ENCODE measurements around the gene SYT6. TPM values are rescaled to one million over a fixed set of nuclear protein-coding genes. Genes with fewer than 3 reads are reported as not detected.

SYT6 gene
- total RNA-seq, 1 experiment from 2014 or later, result 54.2 TPM

DNA sequence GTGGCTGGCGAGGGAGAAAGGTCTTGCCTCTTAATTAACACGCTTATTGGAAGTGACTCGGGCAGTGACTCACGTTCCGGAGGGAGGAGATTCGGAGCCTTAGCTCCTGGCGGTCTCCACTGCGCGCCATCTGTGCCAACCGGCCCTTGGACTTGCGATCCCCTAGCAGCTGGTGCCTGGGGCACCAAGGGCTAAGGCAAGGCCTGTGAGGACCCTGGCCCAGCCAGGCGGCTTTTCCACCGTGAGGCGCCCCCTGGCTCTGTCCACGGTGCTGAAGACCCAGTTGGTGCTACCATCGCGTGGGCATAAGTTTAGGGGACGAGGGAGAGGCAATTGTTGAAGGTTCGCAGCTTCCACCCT, 1.3 kb upstream of the SYT6 start:
- H3K4me1 Mint-ChIP-seq, result peaks cover 55% of the 10 kb centered on the region
- H3K36me3 Mint-ChIP-seq, result peaks cover 7% of the 10 kb centered on the region; the same call in 1 of the 2 replicates
- ChIA-PET CTCF (interaction anchor here (0.8 to 5.5 kb wide), 8 partner anchors 9 to 192 kb away, joined by 3 to 51 read pairs (median 5); partner anchors contain the start of gene OLFML3), POLR2A (no interaction called here)
- no peaks in the 10 kb centered on the region for H3K9me3 Mint-ChIP-seq
- peak; percentile 33 for ATAC-seq
- peaks cover 36% of the 10 kb centered on the region for H3K27me3 Mint-ChIP-seq (ENCODE audit: low read depth)
- peak overlapping the region; percentile 66 for H3K4me3 Mint-ChIP-seq
- H3K27ac Mint-ChIP-seq, result no peak overlapping the region
- peak; percentile 78 for DNase-seq (ENCODE audit: low spot score)
- TF ChIP-seq JUN (CRISPR knock-in tag; IDR thresholded peaks at IDR 0.05) (peak; percentile 96), ZBTB21 (CRISPR knock-in tag; IDR thresholded peaks at IDR 0.05; ENCODE audit: borderline replicate concordance) (peak; percentile 79; the same call in 1 of the 2 replicates), ZNF317 (CRISPR knock-in tag; IDR thresholded peaks at IDR 0.05; ENCODE audit: borderline replicate concordance, low read depth) (0 out of 2 replicates have a peak, but pooled peaks have one; percentile 51), RORB (CRISPR knock-in tag; IDR thresholded peaks at IDR 0.05) (no peak), E2F1 (CRISPR knock-in tag; IDR thresholded peaks at IDR 0.05) (no peak), ZNF416 (CRISPR knock-in tag; IDR thresholded peaks at IDR 0.05) (0 out of 2 replicates have a peak, but pooled peaks have one; percentile 25), SOX15 (CRISPR knock-in tag; IDR thresholded peaks at IDR 0.05) (no peak), AR (CRISPR knock-in tag; IDR thresholded peaks at IDR 0.05) (no peak), ZNF219 (CRISPR knock-in tag; IDR thresholded peaks at IDR 0.05; ENCODE audit: borderline replicate concordance) (peak; percentile 86), GTF2I (CRISPR knock-in tag; conservative IDR thresholded peaks at IDR 0.05) (no peak), ZMAT4 (CRISPR knock-in tag; IDR thresholded peaks at IDR 0.05) (no peak), ZNF281 (CRISPR knock-in tag; IDR thresholded peaks at IDR 0.05) (peak; percentile 83; the same call in 1 of the 2 replicates), ZNF423 (CRISPR knock-in tag; IDR thresholded peaks at IDR 0.05) (no peak), ERG (CRISPR knock-in tag; IDR thresholded peaks at IDR 0.05) (no peak), FOXP1 (CRISPR knock-in tag; IDR thresholded peaks at IDR 0.05; ENCODE audit: borderline replicate concordance) (peak; percentile 92), SP1 (CRISPR knock-in tag; conservative IDR thresholded peaks at IDR 0.05) (no peak), ZNF532 (CRISPR knock-in tag; IDR thresholded peaks at IDR 0.05; ENCODE audit: borderline replicate concordance) (no peak)
- TF ChIP-seq, protein P1, sequence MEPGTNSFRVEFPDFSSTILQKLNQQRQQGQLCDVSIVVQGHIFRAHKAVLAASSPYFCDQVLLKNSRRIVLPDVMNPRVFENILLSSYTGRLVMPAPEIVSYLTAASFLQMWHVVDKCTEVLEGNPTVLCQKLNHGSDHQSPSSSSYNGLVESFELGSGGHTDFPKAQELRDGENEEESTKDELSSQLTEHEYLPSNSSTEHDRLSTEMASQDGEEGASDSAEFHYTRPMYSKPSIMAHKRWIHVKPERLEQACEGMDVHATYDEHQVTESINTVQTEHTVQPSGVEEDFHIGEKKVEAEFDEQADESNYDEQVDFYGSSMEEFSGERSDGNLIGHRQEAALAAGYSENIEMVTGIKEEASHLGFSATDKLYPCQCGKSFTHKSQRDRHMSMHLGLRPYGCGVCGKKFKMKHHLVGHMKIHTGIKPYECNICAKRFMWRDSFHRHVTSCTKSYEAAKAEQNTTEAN (CRISPR knock-in tag; IDR thresholded peaks at IDR 0.05), result no peak
- TF ChIP-seq, protein P2, sequence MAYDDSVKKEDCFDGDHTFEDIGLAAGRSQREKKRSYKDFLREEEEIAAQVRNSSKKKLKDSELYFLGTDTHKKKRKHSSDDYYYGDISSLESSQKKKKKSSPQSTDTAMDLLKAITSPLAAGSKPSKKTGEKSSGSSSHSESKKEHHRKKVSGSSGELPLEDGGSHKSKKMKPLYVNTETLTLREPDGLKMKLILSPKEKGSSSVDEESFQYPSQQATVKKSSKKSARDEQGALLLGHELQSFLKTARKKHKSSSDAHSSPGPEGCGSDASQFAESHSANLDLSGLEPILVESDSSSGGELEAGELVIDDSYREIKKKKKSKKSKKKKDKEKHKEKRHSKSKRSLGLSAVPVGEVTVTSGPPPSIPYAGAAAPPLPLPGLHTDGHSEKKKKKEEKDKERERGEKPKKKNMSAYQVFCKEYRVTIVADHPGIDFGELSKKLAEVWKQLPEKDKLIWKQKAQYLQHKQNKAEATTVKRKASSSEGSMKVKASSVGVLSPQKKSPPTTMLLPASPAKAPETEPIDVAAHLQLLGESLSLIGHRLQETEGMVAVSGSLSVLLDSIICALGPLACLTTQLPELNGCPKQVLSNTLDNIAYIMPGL (CRISPR knock-in tag; IDR thresholded peaks at IDR 0.05), result no peak
- TF ChIP-seq, protein P3, sequence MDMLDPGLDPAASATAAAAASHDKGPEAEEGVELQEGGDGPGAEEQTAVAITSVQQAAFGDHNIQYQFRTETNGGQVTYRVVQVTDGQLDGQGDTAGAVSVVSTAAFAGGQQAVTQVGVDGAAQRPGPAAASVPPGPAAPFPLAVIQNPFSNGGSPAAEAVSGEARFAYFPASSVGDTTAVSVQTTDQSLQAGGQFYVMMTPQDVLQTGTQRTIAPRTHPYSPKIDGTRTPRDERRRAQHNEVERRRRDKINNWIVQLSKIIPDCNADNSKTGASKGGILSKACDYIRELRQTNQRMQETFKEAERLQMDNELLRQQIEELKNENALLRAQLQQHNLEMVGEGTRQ (CRISPR knock-in tag; IDR thresholded peaks at IDR 0.05), result peak; percentile 28; the same call in 1 of the 2 replicates
